Omental fat pad (tissue), 4 donors: ENCODE data around the gene SLC38A7. TPM values are rescaled to one million over a fixed set of nuclear protein-coding genes. Genes with fewer than 3 reads are reported as not detected.

ENCODE experiments used
- ATAC-seq: fragments of 150-250 bp; one replicate; pipeline ENCODE4 v1.9.1; 2016; ENCODE audit warnings: mild to moderate bottlenecking, moderate library complexity; ENCODE audit not compliant: low FRiP score
- DNase-seq: peaks from one replicate; pipeline ENCODE4 v3.0.0-alpha.2; 2019; ENCODE audit warnings: low spot score
- CTCF ChIP-seq, 3 donors: fragments of 450-650 bp; IDR thresholded peaks; one replicate each; pipeline ENCODE4 v1.5.1; 2016 to 2017; ENCODE audit warnings: antibody characterized with exemption in 3 of 3, mild to moderate bottlenecking in 3 of 3, moderate library complexity in 2 of 3
- total RNA-seq, 4 donors: library from RNA; depleted of rRNA; stranded (reverse); fragments of >200 nt; gene quantifications; one replicate each; pipeline ENCODE4 v1.1.0, GENCODE V29; 2016

Gene SLC38A7
- total RNA-seq, 4 donors from 2014 or later: 8.0 to 22.9 (median 17.8) TPM

GRCh38 chr16:58658796-58659211 is 25.8 kb downstream of the SLC38A7 start:
- TF ChIP-seq CTCF (IDR thresholded peaks at IDR 0.05): no peak
- ATAC-seq (no peak), DNase-seq (no peak)

GRCh38 chr16:58656899-58657298 is 27.7 kb downstream of the SLC38A7 start:
- TF ChIP-seq CTCF (IDR thresholded peaks at IDR 0.05): no peak
- ATAC-seq: no peak
- no peak for DNase-seq

- ATAC-seq (no peak), DNase-seq (no peak)
- no peak for TF ChIP-seq CTCF (IDR thresholded peaks at IDR 0.05)
These were observed 29.4 kb downstream of the SLC38A7 start for GRCh38 chr16:58655215-58655596.

GRCh38 chr16:58654560-58655214 is 29.9 kb downstream of the SLC38A7 start:
- no peak for ATAC-seq

GRCh38 chr16:58652741-58653140 is 31.8 kb downstream of the SLC38A7 start:
- no peak for TF ChIP-seq CTCF (IDR thresholded peaks at IDR 0.05)
- ATAC-seq (no peak), DNase-seq (no peak)

More at GRCh38 chr16:58654560-58655214, 29.9 kb downstream of the SLC38A7 start:
- DNase-seq: no peak
- TF ChIP-seq CTCF (IDR thresholded peaks at IDR 0.05): no peak

GRCh38 chr16:58651965-58652348 is 32.6 kb downstream of the SLC38A7 start:
- DNase-seq: no peak
- no peak for TF ChIP-seq CTCF (IDR thresholded peaks at IDR 0.05)
- ATAC-seq: no peak

GRCh38 chr16:58649707-58650106 is 34.9 kb downstream of the SLC38A7 start:
- DNase-seq: no peak
- TF ChIP-seq CTCF (IDR thresholded peaks at IDR 0.05): no peak
- ATAC-seq: no peak
